H9 (cell line): ENCODE results near the gene COA8. TPM values are rescaled to one million over a fixed set of nuclear protein-coding genes. Genes with fewer than 3 reads are reported as not detected.

ENCODE experiments used
- DNase-seq: peaks from one replicate; pipeline ENCODE4 v3.0.0-alpha.2; 2017
- H2AFZ ChIP-seq: one replicate; pipeline ENCODE4 v1.6.1; 2013; ENCODE audit warnings: mild to moderate bottlenecking, low read length, control low read depth, moderate library complexity
- H2AK5ac ChIP-seq: 2 replicates; pipeline ENCODE4 v1.6.1; 2013; ENCODE audit warnings: low read length, control low read depth, mixed read lengths; ENCODE audit not compliant: insufficient read length
- H2BK120ac ChIP-seq: one replicate; pipeline ENCODE4 v1.6.1; 2013; ENCODE audit warnings: low read depth, mild to moderate bottlenecking, low read length, control low read depth, inconsistent platforms; ENCODE audit not compliant: poor library complexity, severe bottlenecking
- H2BK12ac ChIP-seq: 2 replicates; pipeline ENCODE4 v1.6.1; 2013; ENCODE audit warnings: low read length, control low read depth, mixed read lengths, low read depth; ENCODE audit not compliant: insufficient read length
- H2BK15ac ChIP-seq: 2 replicates; pipeline ENCODE4 v1.6.1; 2013; ENCODE audit warnings: low read depth, low read length, control low read depth
- H2BK20ac ChIP-seq: one replicate; pipeline ENCODE4 v1.6.1; 2013; ENCODE audit warnings: low read depth, mild to moderate bottlenecking, low read length, control low read depth, inconsistent platforms; ENCODE audit not compliant: poor library complexity, severe bottlenecking
- H2BK5ac ChIP-seq: 2 replicates; pipeline ENCODE4 v1.6.1; 2013; ENCODE audit warnings: low read length, control low read depth, mixed read lengths; ENCODE audit not compliant: insufficient read length
- H3K14ac ChIP-seq: 2 replicates; pipeline ENCODE4 v1.6.1; 2013; ENCODE audit warnings: low read length, control low read depth; ENCODE audit not compliant: insufficient read depth
- H3K18ac ChIP-seq: 2 replicates; pipeline ENCODE4 v1.6.1; 2013; ENCODE audit warnings: low read depth, mild to moderate bottlenecking, mixed read lengths, low read length, control low read depth; ENCODE audit not compliant: insufficient read length
- H3K23ac ChIP-seq: 2 replicates; pipeline ENCODE4 v1.6.1; 2013; ENCODE audit warnings: low read length, control low read depth, mixed read lengths, low read depth; ENCODE audit not compliant: insufficient read length
- H3K23me2 ChIP-seq: 2 replicates; pipeline ENCODE4 v1.6.1; 2013; ENCODE audit warnings: low read depth, mild to moderate bottlenecking, mixed read lengths, low read length, control low read depth; ENCODE audit not compliant: insufficient read length, poor library complexity, severe bottlenecking
- H3K27ac ChIP-seq: 2 replicates; pipeline ENCODE4 v1.5.1; 2013; ENCODE audit warnings: low read length, control low read depth, mixed read lengths, low read depth; ENCODE audit not compliant: insufficient read length
- H3K27me3 ChIP-seq: 2 replicates; pipeline ENCODE4 v1.6.1; 2013; ENCODE audit warnings: low read length, control low read depth, inconsistent platforms; ENCODE audit not compliant: insufficient read depth
- H3K4ac ChIP-seq: 2 replicates; pipeline ENCODE4 v1.6.1; 2013; ENCODE audit warnings: low read depth, mild to moderate bottlenecking, control low read depth, inconsistent platforms, low read length, moderate library complexity
- H3K4me1 ChIP-seq: 2 replicates; pipeline ENCODE4 v1.6.1; 2013; ENCODE audit warnings: low read length, control low read depth, inconsistent platforms; ENCODE audit not compliant: insufficient read depth
- H3K4me2 ChIP-seq: 2 replicates; pipeline ENCODE4 v1.6.1; 2013; ENCODE audit warnings: low read length, control low read depth, mixed read lengths; ENCODE audit not compliant: insufficient read length, insufficient read depth
- H3K56ac ChIP-seq: 2 replicates; pipeline ENCODE4 v1.6.1; 2013; ENCODE audit warnings: low read depth, mild to moderate bottlenecking, mixed read lengths, low read length, control low read depth; ENCODE audit not compliant: insufficient read length
- H3K79me1 ChIP-seq: 2 replicates; pipeline ENCODE4 v1.6.1; 2013; ENCODE audit warnings: low read depth, mild to moderate bottlenecking, moderate library complexity, low read length, control low read depth, inconsistent platforms; ENCODE audit not compliant: insufficient read depth, poor library complexity, severe bottlenecking
- H3K79me2 ChIP-seq: 2 replicates; pipeline ENCODE4 v1.6.1; 2013; ENCODE audit warnings: low read length, control low read depth, inconsistent platforms; ENCODE audit not compliant: insufficient read depth
- H3K9ac ChIP-seq: 2 replicates; pipeline ENCODE4 v1.6.1; 2013; ENCODE audit warnings: low read length, control low read depth, mixed read lengths; ENCODE audit not compliant: insufficient read length; ENCODE audit errors: extremely low read depth
- H3K9me3 ChIP-seq: one replicate; pipeline ENCODE4 v1.6.1; 2013; ENCODE audit warnings: low read depth, low read length, inconsistent platforms; ENCODE audit not compliant: control insufficient read depth
- H3T11ph ChIP-seq: one replicate; pipeline ENCODE4 v1.6.1; 2013; ENCODE audit warnings: mild to moderate bottlenecking, low read length, control low read depth, inconsistent platforms
- H4K20me1 ChIP-seq: one replicate; pipeline ENCODE4 v1.6.1; 2013; ENCODE audit not compliant: control insufficient read depth, insufficient read length, insufficient read depth
- H4K5ac ChIP-seq: 2 replicates; pipeline ENCODE4 v1.6.1; 2013; ENCODE audit warnings: low read depth, mild to moderate bottlenecking, mixed read lengths, low read length, control low read depth; ENCODE audit not compliant: insufficient read length
- H4K8ac ChIP-seq: replicated peaks from 2 replicates; pipeline ENCODE4 v1.6.1; 2013; ENCODE audit warnings: low read length, control low read depth, mixed read lengths, low read depth; ENCODE audit not compliant: insufficient read length
- H4K91ac ChIP-seq: 2 replicates; pipeline ENCODE4 v1.6.1; 2013; ENCODE audit warnings: low read depth, mild to moderate bottlenecking, moderate library complexity, mixed read lengths, low read length, control low read depth; ENCODE audit not compliant: insufficient read length
- H3K27ac Mint-ChIP-seq, 3 experiments: 2 replicates in 2 of 3; 3 replicates in 1 of 3; pipeline ENCODE4 v1.8.0; 2020 to 2021; ENCODE audit warnings: mixed read lengths in 3 of 3, mild to moderate bottlenecking in 1 of 3, moderate library complexity in 1 of 3
- H3K27me3 Mint-ChIP-seq: 2 replicates; pipeline ENCODE4 v1.8.0; 2021; ENCODE audit warnings: low read depth, mild to moderate bottlenecking, moderate library complexity, mixed read lengths
- H3K36me3 Mint-ChIP-seq, 3 experiments: 2 replicates in 2 of 3; 3 replicates in 1 of 3; pipeline ENCODE4 v1.8.0; 2020 to 2021; ENCODE audit warnings: low read depth in 3 of 3, mixed read lengths in 3 of 3; ENCODE audit not compliant: insufficient read depth in 1 of 3
- H3K4me1 Mint-ChIP-seq, 2 experiments: 2 replicates each; pipeline ENCODE4 v1.8.0; 2020; ENCODE audit warnings: mixed read lengths in 2 of 2
- H3K4me3 Mint-ChIP-seq, 2 experiments: 2 replicates in 1 of 2; 3 replicates in 1 of 2; pipeline ENCODE4 v1.8.0; 2020 to 2021; ENCODE audit warnings: mild to moderate bottlenecking in 2 of 2, mixed read lengths in 2 of 2, moderate library complexity in 1 of 2
- H3K9me3 Mint-ChIP-seq, 2 experiments: 2 replicates in 1 of 2; 3 replicates in 1 of 2; pipeline ENCODE4 v1.8.0; 2020; ENCODE audit warnings: mild to moderate bottlenecking in 2 of 2, mixed read lengths in 2 of 2, moderate library complexity in 1 of 2
- CTCF ChIP-seq: fragments of 200-600 bp; sonication (generic); conservative IDR thresholded peaks from 3 replicates; pipeline ENCODE4 v1.8.0; 2021; ENCODE audit warnings: antibody characterized with exemption, mild to moderate bottlenecking
- WGBS: extraction: QIAGEN DNeasy Blood & Tissue Kit; methylation state at CpG from one replicate; pipeline ENCODE4 v1.1.7; 2013; ENCODE audit warnings: missing lambda C conversion rate, low lambda C conversion rate, mixed read lengths; ENCODE audit not compliant: insufficient read length; ENCODE audit errors: extremely low coverage; 5-methylcytosine and 5-hydroxymethylcytosine counted together
- total RNA-seq: library from RNA; stranded (reverse); gene quantifications from 2 replicates; pipeline ENCODE4 v1.2.1, GENCODE V29; 2021

COA8 gene
- total RNA-seq, 1 experiment from 2014 or later: 45.5 TPM

GRCh38 chr14:103581954-103582703, 19.4 kb downstream of the COA8 start:
- no peak overlapping the region for H3K9ac ChIP-seq
- H3K23me2 ChIP-seq: no peaks in the 10 kb centered on the region
- no peak overlapping the region for H2BK12ac ChIP-seq
- peak; percentile 37 for DNase-seq
- no peak overlapping the region for H2AK5ac ChIP-seq
- H3K4ac ChIP-seq: no peak overlapping the region
- H3K79me1 ChIP-seq: no peaks in the 10 kb centered on the region
- no peaks in the 10 kb centered on the region for H3K79me2 ChIP-seq
- peaks cover 16 to 39% (median 29%) of the 10 kb centered on the region in 3 experiments for H3K36me3 Mint-ChIP-seq
- H2AFZ ChIP-seq: no peak overlapping the region
- no peak overlapping the region for H3K27ac ChIP-seq
- H3K27ac Mint-ChIP-seq: no peak overlapping the region
- WGBS: no CpG with 5 or more reads among the region's 26 CpGs
- H3T11ph ChIP-seq: no peak overlapping the region
- no peaks in the 10 kb centered on the region for H4K20me1 ChIP-seq
- H3K4me1 Mint-ChIP-seq: no peaks in the 10 kb centered on the region
- H3K9me3 ChIP-seq: no peaks in the 10 kb centered on the region
- no peaks in the 10 kb centered on the region; the same call in 1 of the 2 replicates for H3K27me3 Mint-ChIP-seq
- no peak overlapping the region for H4K5ac ChIP-seq
- H3K23ac ChIP-seq: no peak overlapping the region
- no peak overlapping the region for H3K4me3 Mint-ChIP-seq
- no peak overlapping the region; the same call in 1 of the 2 replicates for H3K14ac ChIP-seq
- H3K56ac ChIP-seq: no peak overlapping the region
- H2BK120ac ChIP-seq: no peak overlapping the region
- TF ChIP-seq CTCF: no peak
- H4K8ac ChIP-seq: no peak overlapping the region
- H3K27me3 ChIP-seq: no peaks in the 10 kb centered on the region
- H4K91ac ChIP-seq: no peak overlapping the region
- H3K4me2 ChIP-seq: no peak overlapping the region
- no peak overlapping the region for H2BK5ac ChIP-seq
- H3K4me1 ChIP-seq: no peaks in the 10 kb centered on the region
- H2BK15ac ChIP-seq: no peak overlapping the region
- no peaks in the 10 kb centered on the region for H3K9me3 Mint-ChIP-seq
- no peak overlapping the region for H2BK20ac ChIP-seq
- H3K18ac ChIP-seq: no peak overlapping the region
